Measurements from ENCODE around the gene NAA10.
"Not testable (repeated sequence)": the region's sequence is repeated elsewhere in the genome, so short reads cannot be mapped to it uniquely, and the experiment has no call there.

Gene NAA10

DNA sequence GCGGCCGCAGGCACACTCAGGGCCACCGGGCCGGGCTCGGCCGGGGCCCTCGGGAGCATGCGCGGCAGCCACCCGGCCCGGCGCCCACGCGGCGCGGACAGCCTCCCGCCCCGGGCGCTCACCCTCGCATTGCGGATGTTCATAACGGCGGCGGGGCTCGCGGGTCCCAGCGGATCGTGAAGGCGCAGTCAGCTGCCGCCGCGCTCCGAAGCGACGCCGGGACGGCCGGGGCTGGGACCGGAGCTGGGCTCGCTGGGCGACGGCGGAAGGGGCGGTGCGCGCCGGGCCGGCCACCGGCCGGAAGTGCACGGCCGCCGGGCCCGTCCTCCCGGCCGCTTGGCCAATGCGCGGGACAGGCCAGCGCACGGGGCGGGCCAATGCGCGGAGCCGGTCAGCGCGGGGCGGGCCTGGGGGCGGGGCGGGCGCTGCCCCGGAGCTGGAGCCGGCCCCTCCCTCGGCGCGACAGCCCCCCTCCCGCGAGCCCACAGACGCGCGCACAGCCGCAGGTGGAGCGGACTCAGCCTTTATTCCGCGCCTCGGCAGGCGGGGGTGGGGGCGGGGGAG lies at the start of gene NAA10:
TSS of gene NAA10 (minus strand) at position 276 of the 564 bp plus-strand sequence. CDS start at position 143, 133 bp downstream.
- no peak for FAIRE-seq

DNA sequence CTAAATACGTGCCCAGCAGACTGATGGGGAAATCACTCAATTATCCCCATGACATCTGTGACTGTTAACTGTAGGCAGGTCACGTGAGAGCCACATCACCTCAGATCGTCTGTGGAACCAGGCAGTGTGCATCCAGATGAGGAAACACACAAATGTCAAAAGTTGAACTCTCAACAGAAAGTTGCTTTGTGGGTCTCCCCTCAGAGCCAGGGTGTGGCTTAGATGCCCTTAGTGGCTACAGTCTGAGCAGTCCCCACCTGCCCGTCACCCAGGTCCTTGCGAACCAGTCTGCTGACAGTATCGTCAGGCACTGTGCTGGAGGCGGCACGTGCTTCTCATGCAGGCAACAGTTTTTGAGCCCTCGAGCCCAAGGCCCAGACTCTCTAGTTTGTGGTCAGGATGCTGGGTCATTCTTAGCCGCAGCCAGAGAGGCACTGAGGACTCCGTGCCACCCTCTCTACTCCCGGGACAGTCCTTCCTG lies 48.5 kb upstream of the NAA10 start:
- FAIRE-seq: no peak

DNA sequence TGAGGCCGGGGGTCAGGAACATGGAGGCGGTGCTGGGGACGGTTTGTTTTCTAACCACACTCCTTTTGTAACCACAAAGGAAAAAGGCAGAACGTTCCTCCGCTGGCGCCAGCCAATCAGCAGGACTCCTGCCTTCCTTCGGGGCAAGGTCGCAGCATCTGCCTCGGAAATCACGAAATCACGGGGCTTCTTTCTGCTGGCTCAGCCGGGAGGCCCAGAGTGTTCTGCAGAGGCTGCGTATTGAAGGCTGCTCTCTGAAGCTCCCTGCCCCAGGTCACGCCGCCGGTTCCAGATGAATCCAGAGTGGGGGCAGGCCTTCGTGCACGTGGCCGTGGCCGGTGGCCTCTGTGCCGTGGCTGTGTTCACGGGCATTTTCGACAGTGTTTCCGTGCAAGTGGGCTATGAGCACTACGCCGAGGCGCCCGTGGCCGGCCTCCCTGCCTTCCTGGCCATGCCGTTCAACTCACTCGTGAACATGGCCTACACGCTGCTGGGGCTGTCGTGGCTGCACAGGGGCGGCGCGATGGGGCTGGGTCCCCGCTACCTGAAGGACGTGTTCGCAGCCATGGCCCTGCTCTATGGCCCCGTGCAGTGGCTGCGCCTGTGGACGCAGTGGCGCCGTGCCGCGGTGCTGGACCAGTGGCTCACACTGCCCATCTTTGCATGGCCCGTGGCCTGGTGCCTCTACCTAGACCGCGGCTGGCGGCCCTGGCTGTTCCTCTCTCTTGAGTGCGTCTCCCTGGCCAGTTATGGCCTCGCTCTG lies 47.1 kb upstream of the NAA10 start:
- FAIRE-seq: no peak

DNA sequence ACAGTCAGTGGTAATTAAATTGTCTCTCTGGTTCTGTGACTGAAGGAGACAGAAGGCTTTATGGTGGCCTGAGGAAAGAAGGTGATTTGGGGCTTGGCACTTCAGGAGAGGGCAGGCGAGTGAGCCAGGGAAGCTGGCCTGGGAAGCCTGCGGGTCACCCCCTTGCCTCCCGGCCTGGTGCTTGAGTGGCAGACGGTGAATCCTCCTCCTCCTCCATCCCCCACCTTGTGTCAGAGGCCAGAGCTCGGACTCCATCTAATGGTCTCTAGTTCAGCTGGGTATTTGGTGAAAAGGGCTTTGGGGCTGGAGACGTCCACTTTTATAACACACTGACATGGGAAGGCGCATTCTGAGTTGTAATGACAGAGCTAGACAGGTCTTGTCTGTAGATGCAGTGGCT lies 46.4 kb upstream of the NAA10 start:
- no peak for FAIRE-seq

DNA sequence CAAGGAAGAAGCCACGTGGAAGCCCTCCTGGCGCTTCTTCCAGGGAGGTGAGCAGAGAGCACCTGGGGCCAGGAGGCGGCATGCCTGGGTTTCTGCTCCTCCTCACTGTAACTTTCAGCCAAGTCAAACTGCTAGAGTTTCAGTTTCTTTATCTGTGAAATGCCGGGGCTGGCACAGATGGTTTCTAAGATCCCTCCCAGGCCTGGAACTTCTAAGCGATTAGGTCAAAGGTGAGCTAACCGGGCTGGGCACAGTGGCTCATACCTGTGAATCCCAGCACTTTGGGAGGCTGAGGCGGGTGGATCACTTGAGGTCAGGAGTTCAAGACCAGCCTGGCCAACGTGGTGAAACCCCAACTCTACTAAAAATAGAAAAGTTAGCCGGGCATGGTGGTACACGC lies 45.6 kb upstream of the NAA10 start:
- not testable (repeated sequence) for FAIRE-seq

DNA sequence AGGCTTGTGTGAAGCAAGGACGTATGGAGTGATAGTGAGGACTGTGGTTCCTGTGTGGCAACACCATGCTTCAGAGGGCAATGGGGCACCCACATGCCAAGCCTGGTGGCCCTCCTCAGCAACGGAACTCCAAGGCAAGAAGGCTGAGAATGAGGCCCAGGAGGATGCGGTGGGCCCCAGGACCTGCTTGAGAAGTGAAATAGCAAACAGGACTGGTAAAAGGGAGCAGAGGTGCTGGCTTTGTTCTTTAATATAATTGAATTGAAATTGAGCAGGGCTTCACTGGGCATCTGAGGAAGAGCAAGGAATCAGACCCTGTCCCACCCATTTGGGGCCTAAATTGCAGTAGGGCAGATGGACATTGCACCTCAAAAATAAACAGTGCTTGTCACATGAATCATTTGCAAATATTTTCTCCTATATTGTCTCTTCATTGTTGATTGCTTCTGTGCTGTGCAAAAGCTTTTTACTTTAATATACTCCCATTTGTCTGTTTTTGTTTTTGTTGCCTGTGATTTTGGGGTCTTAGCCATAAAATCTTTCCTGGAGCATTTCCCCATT lies 40.0 kb upstream of the NAA10 start:
- FAIRE-seq: no peak

DNA sequence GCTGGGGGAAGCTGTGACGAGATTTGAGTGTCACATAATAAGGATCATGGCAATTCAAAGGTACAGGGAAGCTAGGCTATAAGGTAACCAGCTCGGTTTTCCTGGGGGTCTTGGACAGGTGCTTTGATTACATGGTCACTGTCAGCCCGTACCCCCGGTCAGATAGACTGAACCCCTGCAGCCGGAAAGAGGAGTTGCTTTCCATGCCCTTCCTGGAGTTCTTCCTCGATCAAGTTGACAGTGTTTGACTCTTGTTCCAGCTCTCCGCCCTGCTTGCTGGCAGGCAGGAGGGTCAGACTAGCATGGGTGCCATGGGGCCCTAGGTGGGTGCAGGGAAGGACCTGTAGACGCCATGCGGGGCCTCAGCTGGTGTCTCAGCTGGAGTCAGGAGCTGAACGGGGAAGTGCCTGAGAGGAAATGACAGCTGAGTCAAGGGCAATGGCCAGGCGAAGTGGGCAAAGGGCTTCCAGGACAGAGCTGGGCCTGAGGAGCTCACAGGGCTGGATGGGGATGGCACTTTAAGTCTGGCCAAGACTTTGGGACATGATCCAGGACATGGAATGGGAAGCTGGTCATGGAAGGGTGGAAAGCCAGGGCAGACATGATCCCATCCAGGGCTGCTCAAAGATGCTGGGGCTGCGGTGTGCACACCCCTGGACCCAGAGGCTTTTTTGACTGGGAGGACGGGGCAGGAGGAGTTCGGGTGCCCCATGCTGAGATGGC lies 39.3 kb upstream of the NAA10 start:
- no peak for FAIRE-seq

DNA sequence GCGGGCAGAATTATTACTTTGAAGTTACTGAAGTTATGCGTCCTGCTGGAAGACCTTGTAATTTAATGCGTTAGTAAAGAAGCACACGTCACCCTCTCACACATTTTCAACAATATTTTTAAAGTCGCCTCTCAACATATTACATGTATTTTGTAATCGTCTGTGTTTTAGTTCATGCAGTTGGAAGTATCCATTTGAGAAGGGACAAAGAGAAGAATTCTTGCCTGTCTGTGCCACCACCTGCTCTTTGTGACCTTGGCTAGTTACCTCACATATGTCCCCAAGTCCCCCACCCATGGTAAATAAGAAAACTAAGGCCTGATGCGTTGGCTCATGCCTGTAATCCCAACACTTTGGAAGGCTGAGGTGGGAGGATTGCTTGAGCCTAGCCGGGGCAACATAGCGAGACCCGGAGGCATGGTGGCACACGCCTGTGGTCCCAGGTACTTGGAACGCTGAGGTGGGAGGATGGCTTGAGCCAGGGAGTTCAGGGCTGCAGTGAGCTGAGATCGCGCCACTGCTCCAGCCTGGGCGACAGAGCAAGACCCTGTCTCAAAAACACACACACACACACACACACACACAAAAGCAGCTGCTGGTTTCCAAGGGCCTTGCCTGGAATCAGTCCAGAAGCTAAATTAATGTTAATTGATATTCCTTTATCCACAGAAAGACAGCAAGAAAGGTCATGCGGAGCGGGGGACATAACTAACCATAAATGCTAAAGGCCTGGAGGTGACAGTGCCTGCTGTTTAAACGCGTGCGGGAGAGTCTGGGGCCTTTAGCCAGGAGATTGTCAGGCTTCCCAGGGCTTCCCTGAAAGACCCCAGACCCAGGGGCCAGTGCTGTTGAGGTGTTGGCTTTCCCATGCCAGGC lies 38.5 kb upstream of the NAA10 start:
- FAIRE-seq: no peak

DNA sequence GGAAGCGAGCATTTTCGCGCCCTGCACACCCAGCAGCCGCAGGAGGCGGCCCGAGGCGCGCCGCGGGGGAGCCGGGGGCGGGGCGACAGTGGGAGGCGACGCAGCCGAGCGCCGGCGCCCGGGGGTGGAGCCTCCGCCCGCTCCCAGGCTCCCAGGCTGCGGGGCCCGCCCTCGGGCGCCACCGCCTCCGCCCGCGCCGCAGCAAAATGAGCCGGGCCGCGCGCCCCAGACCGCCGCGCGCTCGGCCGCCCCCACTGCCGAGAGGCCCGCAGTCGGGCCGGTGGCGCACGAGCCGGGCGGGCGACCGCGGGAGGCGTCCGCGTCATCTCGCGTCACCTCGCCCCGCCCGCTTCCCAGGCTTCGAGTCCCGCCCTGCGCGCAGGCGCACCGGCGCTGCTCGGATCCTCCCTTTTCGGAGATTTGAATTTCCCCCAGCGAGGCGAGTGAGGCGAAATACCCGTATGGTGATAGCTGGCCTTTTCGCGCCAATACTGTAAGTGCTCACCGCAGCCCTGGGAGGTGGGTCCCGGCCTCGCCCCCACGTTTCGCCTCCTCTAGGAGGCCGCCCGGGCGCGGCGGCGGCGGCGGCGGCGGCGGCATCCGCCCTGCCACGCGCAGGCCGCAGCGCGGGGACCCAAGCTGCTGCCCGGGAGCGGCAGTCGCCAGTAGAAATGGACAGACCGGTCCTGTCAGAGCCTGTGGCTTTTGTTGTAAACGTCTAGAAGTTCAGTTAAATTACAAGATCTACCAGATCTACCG lies 37.7 kb upstream of the NAA10 start, which contains the start of gene TMEM187:
TSS of gene TMEM187 (plus strand) at position 387 of the 759 bp plus-strand sequence. CDS start 9,309 bp downstream, outside the sequence.
- no peak for FAIRE-seq

DNA sequence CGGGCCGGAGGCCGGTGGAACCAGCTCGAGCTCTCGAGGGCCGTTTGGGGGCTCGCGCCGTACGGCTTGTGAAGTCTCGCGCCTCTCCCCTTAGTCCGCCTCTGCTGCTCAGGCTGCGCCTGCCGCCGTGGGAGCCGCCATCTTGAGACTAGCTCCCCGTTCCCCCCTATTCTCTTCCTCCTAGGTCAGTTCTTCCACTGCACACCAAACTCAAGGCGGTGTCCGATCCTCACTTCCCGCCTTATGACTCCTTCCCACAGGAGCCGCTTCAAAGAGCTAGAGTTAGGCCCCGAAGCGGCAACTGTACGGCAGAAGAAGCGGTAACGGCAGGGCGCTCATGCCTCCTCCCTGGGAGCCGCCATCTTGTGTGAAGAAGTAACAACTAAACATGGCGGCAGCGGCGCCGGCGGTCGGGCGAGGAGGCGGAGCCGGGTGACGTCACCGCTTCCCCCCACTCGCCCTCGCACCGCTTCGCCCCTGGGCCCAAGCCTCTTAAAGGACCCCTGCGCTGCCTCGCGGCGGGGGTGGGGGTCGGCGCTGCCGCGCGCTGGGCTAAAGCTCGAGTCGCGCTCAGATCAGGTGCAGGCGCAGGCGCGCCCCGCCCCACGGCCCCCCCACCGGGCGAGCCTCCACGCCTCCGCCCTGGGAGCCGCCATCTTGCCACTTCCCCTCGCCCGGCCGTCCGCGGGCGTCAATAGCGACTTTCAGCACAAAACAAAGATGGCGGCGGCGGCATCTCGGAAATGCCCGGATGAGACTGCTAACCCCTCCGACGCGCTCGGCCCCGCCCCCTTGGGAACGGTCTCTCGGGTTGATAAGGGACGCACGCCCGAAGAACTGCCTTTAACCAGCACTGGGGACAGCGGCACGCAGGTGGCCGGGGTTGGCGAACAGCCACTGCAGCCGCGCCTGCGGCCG lies 36.9 kb upstream of the NAA10 start, which contains the start of gene HCFC1:
TSS of gene HCFC1 (minus strand) at position 369 of the 918 bp plus-strand sequence. CDS start 978 bp downstream, outside the sequence.
- no peak for FAIRE-seq

DNA sequence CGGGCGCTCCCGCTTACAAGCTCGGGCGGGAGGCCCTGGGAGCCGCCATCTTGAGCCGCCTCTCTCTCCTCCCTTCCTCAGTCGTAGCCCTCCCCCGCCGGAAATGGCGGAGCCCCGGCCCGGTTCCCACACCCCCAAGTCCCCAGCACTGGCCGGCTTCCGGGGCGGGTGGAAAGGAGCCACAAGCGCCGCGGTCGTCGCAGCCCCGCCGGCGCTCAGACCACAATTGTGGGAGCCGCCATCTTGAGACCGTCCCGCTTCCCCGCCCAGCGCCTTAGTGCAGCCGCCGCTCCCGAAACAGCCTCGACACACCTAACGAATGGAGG lies 36.2 kb upstream of the NAA10 start:
- FAIRE-seq: no peak

DNA sequence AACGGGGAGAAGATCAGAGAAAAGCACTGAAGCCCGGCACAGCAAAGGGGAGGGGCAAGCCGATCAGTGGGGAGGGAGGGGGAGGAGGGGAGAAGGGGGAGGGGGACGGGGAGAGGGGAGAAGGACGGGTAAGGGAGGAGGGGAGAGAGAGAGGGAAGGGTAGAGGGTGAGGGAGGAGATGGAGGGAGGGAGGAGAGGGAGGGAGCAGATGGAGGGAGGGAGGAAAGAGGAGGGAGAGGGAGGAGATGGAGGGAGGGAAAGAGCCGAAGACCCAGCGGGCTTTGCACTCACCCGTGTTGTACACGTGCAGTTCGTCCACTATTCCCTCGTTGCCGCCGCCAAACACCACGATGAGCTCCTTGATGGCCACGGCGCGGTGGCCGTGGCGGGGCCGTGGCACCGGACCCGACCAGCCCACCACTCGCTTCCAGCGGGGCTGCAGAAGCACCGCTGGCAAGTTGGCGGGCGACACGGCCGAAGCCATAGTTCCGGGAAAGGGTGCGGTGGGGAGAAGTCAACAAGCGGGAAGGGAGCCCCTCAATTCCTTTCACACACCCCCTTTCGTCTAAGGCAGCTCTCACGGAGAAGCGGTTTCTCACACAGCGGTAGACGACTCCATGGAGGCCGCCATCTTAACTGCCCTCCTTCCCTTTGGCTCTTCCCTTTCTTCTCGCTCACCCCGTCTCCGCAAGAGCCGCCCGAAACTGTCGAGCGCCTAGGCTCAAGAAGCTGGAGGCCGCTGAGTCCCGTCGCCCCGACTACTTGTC lies 35.7 kb upstream of the NAA10 start:
- no peak for FAIRE-seq

DNA sequence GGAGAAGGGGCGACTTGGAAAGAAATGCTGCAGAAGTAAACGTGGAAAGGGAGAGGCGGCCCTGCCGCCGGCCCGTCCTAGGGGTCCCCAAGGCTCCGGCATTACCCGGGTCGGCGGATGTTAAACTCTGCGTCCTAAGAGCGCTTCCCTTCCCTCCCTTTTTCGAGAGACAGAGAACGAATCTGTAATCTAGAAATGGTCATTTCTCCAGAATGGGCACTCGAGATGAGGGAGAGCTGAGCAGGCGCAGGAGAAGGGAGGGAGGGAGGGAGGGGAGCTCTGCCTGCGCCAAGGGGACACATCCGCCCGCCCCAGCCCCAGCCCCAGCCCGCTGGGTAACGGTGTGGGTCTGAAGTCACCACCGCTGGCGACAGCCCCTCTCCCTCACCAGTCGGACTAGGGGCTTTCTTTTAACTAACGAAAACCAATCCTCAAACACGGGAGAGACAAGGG lies 35.1 kb upstream of the NAA10 start:
- FAIRE-seq: no peak

DNA sequence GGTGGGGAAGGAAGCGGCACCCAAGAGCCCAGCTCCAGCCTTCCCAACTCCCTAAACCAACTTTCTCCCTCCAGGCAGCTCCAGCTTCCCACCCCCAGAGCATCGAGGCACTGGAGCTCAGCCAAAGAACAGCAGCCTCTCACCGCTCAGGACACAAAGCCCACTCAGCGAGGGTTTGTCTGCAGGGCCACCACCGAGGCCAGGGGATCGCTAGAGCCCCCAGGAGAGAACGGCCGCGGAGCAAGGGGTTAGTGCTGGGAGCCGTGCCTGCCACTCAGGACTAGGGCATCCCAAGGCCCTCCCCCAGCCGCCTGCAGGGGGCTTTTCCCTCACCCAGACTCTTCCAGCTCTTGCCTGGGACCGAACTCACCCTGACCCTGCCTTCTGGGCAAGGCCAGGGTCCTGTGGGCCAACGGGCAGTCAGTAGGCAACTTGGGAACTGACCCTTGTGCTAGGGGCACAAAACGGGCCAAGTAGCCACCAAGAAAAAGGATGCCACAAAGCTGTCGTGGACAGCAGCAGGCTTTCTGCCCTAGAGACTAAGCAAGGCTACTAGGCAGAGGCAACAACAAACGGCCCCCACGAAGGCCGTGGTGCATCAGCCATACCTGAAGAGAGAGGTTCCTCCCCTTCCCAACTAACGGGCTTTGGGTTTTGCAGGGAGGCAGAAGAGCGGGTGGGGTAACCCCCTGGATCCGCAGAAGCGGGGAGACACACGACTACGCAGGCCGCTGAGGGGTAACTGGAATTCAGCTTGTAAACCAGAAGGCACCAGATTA lies 34.5 kb upstream of the NAA10 start:
- FAIRE-seq: no peak

DNA sequence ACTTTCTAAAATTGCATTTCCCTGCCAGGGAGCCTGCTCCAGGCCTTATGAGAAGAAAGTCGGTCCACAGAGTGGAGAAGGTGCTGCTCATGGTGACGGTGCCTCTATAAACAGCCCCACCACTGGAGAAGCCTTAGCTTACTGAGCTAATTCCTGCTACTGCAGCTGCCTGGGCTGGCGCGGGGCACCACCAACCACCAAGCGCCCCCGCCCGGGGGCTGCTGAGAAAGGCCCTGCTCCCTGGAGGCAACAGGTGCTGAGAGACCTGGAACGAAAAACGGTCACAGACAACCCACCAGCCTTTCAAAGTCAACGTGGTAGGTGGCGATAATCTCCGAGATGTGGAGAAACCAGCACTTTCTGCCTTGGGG lies 33.9 kb upstream of the NAA10 start:
- FAIRE-seq: no peak

DNA sequence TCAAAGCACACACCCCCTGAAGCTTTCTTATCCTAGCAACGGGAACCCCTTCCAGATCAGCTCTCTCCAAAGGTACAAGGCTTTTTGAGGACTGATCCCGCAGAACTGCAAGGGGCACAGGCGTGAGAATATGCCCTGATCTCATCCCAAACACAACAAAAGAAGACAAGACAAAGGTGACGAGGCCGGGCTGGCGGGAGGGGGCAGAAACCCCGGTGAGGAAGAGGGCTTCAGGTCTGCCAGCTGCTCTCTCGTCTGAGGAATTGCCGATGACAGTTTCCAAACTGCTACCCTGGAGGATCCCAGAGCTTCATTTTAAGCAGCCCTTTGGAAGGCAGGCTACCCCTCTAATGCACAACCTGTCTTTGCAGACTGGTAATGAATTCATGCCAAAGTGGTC lies 33.4 kb upstream of the NAA10 start:
- FAIRE-seq: no peak

DNA sequence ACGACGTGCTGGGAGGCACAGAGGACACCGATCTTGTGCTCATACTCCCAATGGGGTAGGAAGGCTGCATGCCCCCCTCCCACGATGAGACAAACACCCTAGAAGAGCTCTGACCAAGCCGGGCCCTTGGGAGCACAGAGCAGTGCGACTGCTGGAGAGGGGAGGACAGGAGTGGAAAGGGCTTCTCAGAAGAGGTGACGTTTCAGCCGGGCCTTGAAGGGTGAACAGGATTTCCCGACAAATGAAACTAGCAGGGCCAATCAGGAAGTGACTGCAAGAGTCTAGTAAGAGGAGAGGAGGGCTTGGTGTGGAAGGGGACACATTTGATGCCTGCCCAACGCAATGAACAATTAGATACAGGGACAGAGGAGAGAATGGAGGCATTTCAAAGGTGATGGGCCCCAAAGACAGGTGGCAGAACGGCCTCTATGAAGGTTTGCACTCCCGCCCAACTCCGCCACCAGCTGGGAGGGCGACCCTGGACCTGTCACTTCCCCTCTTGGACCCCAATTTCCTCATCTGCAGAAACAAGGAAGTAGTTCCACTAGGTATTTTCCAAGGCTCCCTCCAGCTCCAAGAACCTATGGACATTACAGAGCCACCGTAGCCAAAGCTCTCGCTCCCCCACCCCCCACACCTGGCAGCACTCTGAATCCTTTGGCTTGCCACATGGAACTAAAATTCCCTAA lies 32.8 kb upstream of the NAA10 start:
- no peak for FAIRE-seq

DNA sequence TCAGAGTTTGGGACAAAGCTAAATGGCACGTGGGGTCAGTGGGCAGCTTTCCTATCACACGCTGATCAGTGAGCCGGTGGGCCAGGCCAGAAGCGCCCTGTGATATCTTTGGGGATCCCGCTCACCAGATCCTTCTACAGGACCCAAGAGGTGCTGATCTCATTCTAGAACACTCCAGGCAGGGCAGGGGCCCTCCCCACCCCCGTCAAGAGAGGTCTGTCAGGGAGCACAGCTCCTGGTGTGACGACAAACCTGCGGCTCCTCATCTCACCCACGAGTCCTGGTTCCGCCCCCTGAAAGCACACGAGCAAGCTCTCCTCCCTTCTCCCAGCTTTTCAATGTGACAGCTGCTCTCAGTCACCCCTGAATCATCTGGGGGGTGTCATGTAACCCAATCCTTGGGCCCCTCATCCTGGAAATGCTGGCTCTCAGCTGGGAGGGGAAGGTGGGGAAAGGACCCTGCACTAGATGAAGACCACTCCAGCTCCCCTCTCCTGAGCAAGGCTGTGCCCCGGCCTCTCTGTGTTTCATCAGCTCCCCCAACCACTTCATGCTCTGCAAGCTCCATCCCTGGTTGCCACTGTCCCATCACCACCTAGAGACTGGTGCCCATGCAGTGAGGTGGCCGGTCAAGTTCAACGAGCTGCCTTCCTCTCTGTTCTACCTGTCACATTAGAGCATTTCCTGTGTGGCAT lies 32.2 kb upstream of the NAA10 start:
- FAIRE-seq: no peak
